Hematopoietic multipotent progenitor cell (in vitro differentiated cells): ENCODE results near the gene ASIC1. TPM values are rescaled to one million over a fixed set of nuclear protein-coding genes. Genes with fewer than 3 reads are reported as not detected.

ENCODE experiments used
- DNase-seq, 3 donors: peaks; one replicate each; pipeline ENCODE4 v3.0.0-alpha.2; 2011 to 2015; ENCODE audit warnings: low read depth in 2 of 3, low spot score in 2 of 3
- total RNA-seq: library from RNA; depleted of rRNA; stranded (reverse); fragments of >200 nt; gene quantifications from one replicate; pipeline ENCODE4 v1.2.3, GENCODE V29; 2012

The ASIC1 gene
- total RNA-seq, 1 donor, result not detected

DNA sequence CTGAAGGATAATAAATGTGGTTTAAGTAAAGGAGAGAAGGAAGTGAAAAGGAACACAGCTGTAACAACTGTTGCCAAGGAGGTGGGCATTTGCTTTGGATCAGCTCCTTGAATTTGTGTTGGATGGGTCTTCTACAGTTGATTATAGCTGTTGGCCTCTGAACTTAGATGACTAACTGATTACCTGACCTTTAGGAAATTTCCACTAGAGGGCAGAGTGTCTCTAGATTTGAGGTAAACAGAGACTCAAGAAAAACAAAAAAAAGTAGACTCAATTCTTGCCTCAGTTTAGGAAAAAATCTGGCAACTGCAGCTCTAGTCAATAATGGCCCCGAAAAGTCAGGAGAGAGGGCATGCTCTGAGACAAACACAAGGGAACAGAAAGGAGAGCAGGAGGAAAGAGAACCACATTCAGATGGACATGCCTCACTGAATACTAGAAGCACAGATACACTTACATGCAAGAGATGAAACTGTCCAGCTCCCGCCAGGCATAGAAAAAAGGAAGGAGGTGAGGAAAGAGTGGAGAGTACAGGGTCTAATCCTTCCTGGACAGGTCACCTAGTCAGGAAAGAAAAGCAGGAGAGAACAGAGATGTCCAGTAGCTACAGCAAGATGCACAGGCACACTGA lies 75.2 kb downstream of the ASIC1 start:
- DNase-seq, result peak in 2 of 3 donors; percentile 22 to 66

Other genes starting within 250 kb of the ASIC1 start
- gene NCKAP5L, start 229.2 kb upstream of the ASIC1 start, total RNA-seq, result 24.8 TPM
- gene BCDIN3D, start 214.5 kb upstream of the ASIC1 start, total RNA-seq, result 3.2 TPM
- gene FAIM2, start 153.7 kb upstream of the ASIC1 start, total RNA-seq, result under 0.01 TPM
- under 0.01 TPM for gene AQP2, start 106.9 kb upstream of the ASIC1 start, total RNA-seq
- gene AQP5, start 95.7 kb upstream of the ASIC1 start, total RNA-seq, result not detected
- gene AQP6, start 84.6 kb upstream of the ASIC1 start, total RNA-seq, result under 0.01 TPM
- 9.4 TPM for gene RACGAP1, start 32.1 kb upstream of the ASIC1 start, total RNA-seq
- 80.5 TPM for gene SMARCD1, start 27.7 kb downstream of the ASIC1 start, total RNA-seq
- under 0.01 TPM for gene GPD1, start 46.4 kb downstream of the ASIC1 start, total RNA-seq
- gene COX14, start 54.6 kb downstream of the ASIC1 start, total RNA-seq, result 47.4 TPM
- 28.3 TPM for gene CERS5, start 109.8 kb downstream of the ASIC1 start, total RNA-seq
- 8.9 TPM for gene LIMA1, start 225.9 kb downstream of the ASIC1 start, total RNA-seq